ENCODE measurements around the gene MFRP. TPM values are rescaled to one million over a fixed set of nuclear protein-coding genes. Genes with fewer than 3 reads are reported as not detected.

Gene MFRP
- total and polyA plus RNA-seq, 9 of the 15 experiments (the other 6 are each of a cell fraction or from before 2014, with no cell fraction given): not detected

DNA sequence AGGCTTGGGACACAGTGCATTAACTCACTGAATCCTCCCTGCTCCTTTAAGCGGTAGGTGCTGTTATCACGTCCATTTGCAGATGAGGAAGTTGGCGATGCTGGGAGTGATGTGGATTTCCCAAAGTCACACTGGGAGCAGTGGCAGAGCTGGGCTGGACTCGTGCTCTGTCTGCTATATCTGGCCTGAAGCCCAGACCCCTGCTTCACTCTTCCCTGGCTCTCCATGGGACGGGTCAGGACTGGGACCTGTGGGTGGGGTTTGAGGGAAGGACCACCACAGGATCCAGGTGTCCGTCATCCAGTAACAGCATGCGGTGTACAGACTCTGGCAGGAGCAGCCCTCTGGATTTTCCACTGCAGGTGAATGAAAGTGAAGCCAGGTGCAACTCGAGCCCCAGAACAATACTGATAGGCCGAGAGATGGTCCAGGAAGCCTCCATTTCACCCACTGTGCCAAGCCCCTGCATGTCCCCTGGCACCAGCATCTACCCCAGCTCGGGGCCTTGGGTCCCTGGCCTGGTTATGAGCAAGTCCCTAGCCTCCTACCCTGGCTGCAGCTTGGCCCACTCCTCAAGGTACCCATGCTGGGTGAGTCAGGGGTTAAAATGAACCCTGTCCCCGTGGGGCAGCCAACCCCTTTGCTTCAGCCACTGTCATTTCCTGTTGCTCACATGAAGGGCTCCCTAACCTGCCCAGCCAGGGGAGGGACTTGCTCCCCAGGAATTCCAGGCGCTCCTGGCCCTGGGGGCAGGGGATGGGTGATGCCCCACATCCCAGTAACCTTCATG lies 30.8 kb upstream of the MFRP start (continued):
- TF ChIP-seq RB1 (IDR thresholded peaks at IDR 0.05; ENCODE audit: low read depth) (no peak), CHCHD3 (CRISPR knock-in tag; IDR thresholded peaks at IDR 0.05) (no peak), GTF2F1 (IDR thresholded peaks at IDR 0.05; ENCODE audit: low read depth, low read length) (no peak), HDAC1 (IDR thresholded peaks at IDR 0.05) (no peak), NCOA6 (IDR thresholded peaks at IDR 0.05) (no peak), ZNF324 (CRISPR knock-in tag; IDR thresholded peaks at IDR 0.05) (no peak), CHD1 (IDR thresholded peaks at IDR 0.05; ENCODE audit: low read length) (no peak), POLR2G (IDR thresholded peaks at IDR 0.05; ENCODE audit: low read depth, low read length) (no peak), NFE2 (IDR thresholded peaks at IDR 0.05; ENCODE audit: low read depth) (peak; percentile 33; the same call in 1 of the 2 replicates), TFAM (CRISPR knock-in tag; conservative IDR thresholded peaks at IDR 0.05) (no peak)
- TF ChIP-seq, protein P1, sequence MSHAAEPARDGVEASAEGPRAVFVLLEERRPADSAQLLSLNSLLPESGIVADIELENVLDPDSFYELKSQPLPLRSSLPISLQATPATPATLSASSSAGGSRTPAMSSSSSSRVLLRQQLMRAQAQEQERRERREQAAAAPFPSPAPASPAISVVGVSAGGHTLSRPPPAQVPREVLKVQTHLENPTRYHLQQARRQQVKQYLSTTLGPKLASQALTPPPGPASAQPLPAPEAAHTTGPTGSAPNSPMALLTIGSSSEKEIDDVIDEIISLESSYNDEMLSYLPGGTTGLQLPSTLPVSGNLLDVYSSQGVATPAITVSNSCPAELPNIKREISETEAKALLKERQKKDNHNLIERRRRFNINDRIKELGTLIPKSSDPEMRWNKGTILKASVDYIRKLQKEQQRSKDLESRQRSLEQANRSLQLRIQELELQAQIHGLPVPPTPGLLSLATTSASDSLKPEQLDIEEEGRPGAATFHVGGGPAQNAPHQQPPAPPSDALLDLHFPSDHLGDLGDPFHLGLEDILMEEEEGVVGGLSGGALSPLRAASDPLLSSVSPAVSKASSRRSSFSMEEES (CRISPR knock-in tag; IDR thresholded peaks at IDR 0.05): no peak
- TF ChIP-seq, protein P2, sequence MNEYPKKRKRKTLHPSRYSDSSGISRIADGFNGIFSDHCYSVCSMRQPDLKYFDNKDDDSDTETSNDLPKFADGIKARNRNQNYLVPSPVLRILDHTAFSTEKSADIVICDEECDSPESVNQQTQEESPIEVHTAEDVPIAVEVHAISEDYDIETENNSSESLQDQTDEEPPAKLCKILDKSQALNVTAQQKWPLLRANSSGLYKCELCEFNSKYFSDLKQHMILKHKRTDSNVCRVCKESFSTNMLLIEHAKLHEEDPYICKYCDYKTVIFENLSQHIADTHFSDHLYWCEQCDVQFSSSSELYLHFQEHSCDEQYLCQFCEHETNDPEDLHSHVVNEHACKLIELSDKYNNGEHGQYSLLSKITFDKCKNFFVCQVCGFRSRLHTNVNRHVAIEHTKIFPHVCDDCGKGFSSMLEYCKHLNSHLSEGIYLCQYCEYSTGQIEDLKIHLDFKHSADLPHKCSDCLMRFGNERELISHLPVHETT (CRISPR knock-in tag; conservative IDR thresholded peaks at IDR 0.05 in 1 of 2, IDR thresholded peaks at IDR 0.05 in 1 of 2): no peak
- TF ChIP-seq, protein P3, sequence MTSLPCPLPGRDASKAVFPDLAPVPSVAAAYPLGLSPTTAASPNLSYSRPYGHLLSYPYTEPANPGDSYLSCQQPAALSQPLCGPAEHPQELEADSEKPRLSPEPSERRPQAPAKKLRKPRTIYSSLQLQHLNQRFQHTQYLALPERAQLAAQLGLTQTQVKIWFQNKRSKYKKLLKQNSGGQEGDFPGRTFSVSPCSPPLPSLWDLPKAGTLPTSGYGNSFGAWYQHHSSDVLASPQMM (CRISPR knock-in tag; IDR thresholded peaks at IDR 0.05): no peak
- TF ChIP-seq, protein P4, sequence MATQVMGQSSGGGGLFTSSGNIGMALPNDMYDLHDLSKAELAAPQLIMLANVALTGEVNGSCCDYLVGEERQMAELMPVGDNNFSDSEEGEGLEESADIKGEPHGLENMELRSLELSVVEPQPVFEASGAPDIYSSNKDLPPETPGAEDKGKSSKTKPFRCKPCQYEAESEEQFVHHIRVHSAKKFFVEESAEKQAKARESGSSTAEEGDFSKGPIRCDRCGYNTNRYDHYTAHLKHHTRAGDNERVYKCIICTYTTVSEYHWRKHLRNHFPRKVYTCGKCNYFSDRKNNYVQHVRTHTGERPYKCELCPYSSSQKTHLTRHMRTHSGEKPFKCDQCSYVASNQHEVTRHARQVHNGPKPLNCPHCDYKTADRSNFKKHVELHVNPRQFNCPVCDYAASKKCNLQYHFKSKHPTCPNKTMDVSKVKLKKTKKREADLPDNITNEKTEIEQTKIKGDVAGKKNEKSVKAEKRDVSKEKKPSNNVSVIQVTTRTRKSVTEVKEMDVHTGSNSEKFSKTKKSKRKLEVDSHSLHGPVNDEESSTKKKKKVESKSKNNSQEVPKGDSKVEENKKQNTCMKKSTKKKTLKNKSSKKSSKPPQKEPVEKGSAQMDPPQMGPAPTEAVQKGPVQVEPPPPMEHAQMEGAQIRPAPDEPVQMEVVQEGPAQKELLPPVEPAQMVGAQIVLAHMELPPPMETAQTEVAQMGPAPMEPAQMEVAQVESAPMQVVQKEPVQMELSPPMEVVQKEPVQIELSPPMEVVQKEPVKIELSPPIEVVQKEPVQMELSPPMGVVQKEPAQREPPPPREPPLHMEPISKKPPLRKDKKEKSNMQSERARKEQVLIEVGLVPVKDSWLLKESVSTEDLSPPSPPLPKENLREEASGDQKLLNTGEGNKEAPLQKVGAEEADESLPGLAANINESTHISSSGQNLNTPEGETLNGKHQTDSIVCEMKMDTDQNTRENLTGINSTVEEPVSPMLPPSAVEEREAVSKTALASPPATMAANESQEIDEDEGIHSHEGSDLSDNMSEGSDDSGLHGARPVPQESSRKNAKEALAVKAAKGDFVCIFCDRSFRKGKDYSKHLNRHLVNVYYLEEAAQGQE (IDR thresholded peaks at IDR 0.05; ENCODE audit: borderline replicate concordance): no peak
- TF ChIP-seq, protein P4 (CRISPR knock-in tag; IDR thresholded peaks at IDR 0.05; ENCODE audit: low read depth): no peak

Data from K562 (cell line).